Hair follicular keratinocyte (primary cell): ENCODE measurements around the gene CLP1. TPM values are rescaled to one million over a fixed set of nuclear protein-coding genes. Genes with fewer than 3 reads are reported as not detected.

Experiments used
- total RNA-seq: library from RNA; depleted of rRNA; stranded (reverse); fragments of >200 nt; gene quantifications from 2 replicates; pipeline ENCODE4 v1.2.3, GENCODE V29; 2015

The CLP1 gene
- 13.7 and 22.4 TPM in 2 replicates for total RNA-seq

DNA sequence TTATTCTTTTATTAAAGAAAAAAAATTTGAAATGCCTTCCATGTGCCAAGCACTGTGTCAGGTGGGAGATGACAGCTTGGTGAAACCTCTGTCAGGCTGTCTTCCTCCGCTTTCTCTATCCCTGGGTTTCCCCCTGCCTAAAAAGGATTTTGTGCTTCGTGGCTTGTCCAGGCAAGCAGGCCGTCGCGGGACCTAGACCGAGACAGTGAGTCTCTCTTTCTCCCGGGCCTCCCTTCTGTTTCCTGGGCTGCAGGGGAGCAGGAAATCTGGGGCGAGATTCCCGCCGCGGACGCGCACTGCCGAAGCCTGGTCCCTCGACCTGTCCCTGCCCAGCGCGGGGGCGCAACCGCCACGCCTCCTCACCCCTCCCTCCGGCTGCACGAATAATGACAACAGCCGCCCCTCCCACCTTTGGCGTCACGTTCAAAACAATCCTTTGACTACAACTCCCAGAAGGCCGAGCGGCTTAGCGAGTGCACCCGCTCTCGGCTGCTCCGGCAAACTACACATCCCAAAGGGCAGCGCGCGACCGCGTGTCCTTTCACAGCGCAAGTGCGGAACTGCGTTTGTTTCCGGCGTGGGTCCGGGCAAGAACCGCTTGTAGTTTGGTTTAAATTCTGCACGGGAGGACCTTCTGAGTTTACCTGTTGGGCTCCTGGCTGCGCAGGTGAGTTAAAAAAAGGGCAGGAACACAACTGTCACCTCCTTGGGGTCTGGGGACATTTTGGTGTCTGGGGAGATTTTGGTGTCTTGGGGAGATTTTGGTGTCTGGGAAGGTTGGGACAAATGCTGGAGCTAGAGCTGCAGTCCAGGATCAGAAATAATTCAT, at the start of gene CLP1:
Gene CLP1, plus strand, starts transcription at position 569 of the 829 bp plus-strand sequence. CDS start 1,715 bp downstream, outside the sequence.

GRCh38 chr11:57649826-57650738, 7.5 kb upstream of the CLP1 start, which contains the start of gene YPEL4:
Gene YPEL4 (minus strand): TSS chr11:57649912. CDS start chr11:57647107, 2,805 bp downstream.

GRCh38 chr11:57667736-57668433, 10.3 kb downstream of the CLP1 start, which contains the start of gene ZDHHC5:
Gene ZDHHC5 (plus strand): TSS chr11:57668114. CDS start chr11:57673091, 4,977 bp downstream.

Other genes with a start within 250 kb of the CLP1 start
- gene SLC43A3, start 230.6 kb upstream of the CLP1 start, total RNA-seq: 16.5 and 93.8 TPM in 2 replicates
- 0.04 and 0.31 TPM in 2 replicates for gene RTN4RL2, start 197.2 kb upstream of the CLP1 start, total RNA-seq
- gene SLC43A1, start 142.1 kb upstream of the CLP1 start, total RNA-seq: 5.7 and 10.0 TPM in 2 replicates
- gene TIMM10, start 127.0 kb upstream of the CLP1 start, total RNA-seq: 78.7 and 125 TPM in 2 replicates
- not detected in 2 replicates for gene SMTNL1, start 120.2 kb upstream of the CLP1 start, total RNA-seq
- gene UBE2L6, start 90.1 kb upstream of the CLP1 start, total RNA-seq: 31.6 and 47.7 TPM in 2 replicates
- 17.4 and 25.5 TPM in 2 replicates for gene SERPING1, start 60.1 kb upstream of the CLP1 start, total RNA-seq
- gene YPEL4, start 7.8 kb upstream of the CLP1 start, total RNA-seq: 0.08 TPM in 1 of 2 replicates, not detected in the other
- gene ZDHHC5, start 10.4 kb downstream of the CLP1 start, total RNA-seq: 39.4 and 48.3 TPM in 2 replicates
- gene MED19, start 54.5 kb downstream of the CLP1 start, total RNA-seq: 17.2 and 19.6 TPM in 2 replicates
- 51.1 and 68.6 TPM in 2 replicates for gene TMX2, start 54.8 kb downstream of the CLP1 start, total RNA-seq
- gene SELENOH, start 83.7 kb downstream of the CLP1 start, total RNA-seq: 161 and 188 TPM in 2 replicates
- gene BTBD18, start 94.1 kb downstream of the CLP1 start, total RNA-seq: not detected in 2 replicates
- gene CTNND1, start 104.0 kb downstream of the CLP1 start, total RNA-seq: 76.0 and 84.1 TPM in 2 replicates